ENCODE data around the gene GTF3C2. TPM values are rescaled to one million over a fixed set of nuclear protein-coding genes. Genes with fewer than 3 reads are reported as not detected.

Gene GTF3C2, protein sequence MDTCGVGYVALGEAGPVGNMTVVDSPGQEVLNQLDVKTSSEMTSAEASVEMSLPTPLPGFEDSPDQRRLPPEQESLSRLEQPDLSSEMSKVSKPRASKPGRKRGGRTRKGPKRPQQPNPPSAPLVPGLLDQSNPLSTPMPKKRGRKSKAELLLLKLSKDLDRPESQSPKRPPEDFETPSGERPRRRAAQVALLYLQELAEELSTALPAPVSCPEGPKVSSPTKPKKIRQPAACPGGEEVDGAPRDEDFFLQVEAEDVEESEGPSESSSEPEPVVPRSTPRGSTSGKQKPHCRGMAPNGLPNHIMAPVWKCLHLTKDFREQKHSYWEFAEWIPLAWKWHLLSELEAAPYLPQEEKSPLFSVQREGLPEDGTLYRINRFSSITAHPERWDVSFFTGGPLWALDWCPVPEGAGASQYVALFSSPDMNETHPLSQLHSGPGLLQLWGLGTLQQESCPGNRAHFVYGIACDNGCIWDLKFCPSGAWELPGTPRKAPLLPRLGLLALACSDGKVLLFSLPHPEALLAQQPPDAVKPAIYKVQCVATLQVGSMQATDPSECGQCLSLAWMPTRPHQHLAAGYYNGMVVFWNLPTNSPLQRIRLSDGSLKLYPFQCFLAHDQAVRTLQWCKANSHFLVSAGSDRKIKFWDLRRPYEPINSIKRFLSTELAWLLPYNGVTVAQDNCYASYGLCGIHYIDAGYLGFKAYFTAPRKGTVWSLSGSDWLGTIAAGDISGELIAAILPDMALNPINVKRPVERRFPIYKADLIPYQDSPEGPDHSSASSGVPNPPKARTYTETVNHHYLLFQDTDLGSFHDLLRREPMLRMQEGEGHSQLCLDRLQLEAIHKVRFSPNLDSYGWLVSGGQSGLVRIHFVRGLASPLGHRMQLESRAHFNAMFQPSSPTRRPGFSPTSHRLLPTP
- 10 to 100 TPM; 27.5 to 44.3 (median 31.6) TPM for total RNA-seq

GRCh38 chr2:27356382-27357181 lies at the start of gene GTF3C2:
GTF3C2 (minus strand) TSS chr2:27356764; CDS start chr2:27343554, 13,210 bp downstream.
- H3K9me3 ChIP-seq: no peaks in the 10 kb centered on the region
- H3K4me3 ChIP-seq: peak within 1 kb of the TSS; percentile 83 to 94 (median 91)
- WGBS: under 1% methylated on average over 32 of the region's 67 CpGs
- peak within 1 kb of the TSS; percentile 85 to 92 (median 88) for H3K27ac ChIP-seq (replicated peaks in 1 of 4)
- intact Hi-C loops (cut with DNase I): loop anchor here (5.0 kb wide), 1 partner anchor 34 kb away; the partner anchor contains the start of gene MPV17
- TF ChIP-seq EP300 (IDR thresholded peaks at IDR 0.05) (no peak), POLR2AphosphoS5 (IDR thresholded peaks at IDR 0.05) (peak; percentile 75 to 87)
- TF ChIP-seq, protein P1, sequence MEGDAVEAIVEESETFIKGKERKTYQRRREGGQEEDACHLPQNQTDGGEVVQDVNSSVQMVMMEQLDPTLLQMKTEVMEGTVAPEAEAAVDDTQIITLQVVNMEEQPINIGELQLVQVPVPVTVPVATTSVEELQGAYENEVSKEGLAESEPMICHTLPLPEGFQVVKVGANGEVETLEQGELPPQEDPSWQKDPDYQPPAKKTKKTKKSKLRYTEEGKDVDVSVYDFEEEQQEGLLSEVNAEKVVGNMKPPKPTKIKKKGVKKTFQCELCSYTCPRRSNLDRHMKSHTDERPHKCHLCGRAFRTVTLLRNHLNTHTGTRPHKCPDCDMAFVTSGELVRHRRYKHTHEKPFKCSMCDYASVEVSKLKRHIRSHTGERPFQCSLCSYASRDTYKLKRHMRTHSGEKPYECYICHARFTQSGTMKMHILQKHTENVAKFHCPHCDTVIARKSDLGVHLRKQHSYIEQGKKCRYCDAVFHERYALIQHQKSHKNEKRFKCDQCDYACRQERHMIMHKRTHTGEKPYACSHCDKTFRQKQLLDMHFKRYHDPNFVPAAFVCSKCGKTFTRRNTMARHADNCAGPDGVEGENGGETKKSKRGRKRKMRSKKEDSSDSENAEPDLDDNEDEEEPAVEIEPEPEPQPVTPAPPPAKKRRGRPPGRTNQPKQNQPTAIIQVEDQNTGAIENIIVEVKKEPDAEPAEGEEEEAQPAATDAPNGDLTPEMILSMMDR (IDR thresholded peaks at IDR 0.05): peak in 2 of 3 experiments; percentile 9 to 17
- no peaks in the 10 kb centered on the region for H3K36me3 ChIP-seq
- H3K4me1 ChIP-seq: peaks cover 27 to 47% (median 40%) of the 10 kb centered on the region in 4 donors
- H3K27me3 ChIP-seq: no peaks in the 10 kb centered on the region
- DNase-seq (ENCODE audit: extremely low spot score): peak; percentile 99

GRCh38 chr2:27400348-27401135 lies 44.0 kb upstream of the GTF3C2 start:
- WGBS: 100% methylated on average over 2 of the region's 2 CpGs
- no peak overlapping the region for H3K4me3 ChIP-seq
- no peaks in the 10 kb centered on the region for H3K9me3 ChIP-seq
- H3K27ac ChIP-seq (replicated peaks in 1 of 4): no peak overlapping the region
- no peaks in the 10 kb centered on the region for H3K27me3 ChIP-seq
- DNase-seq (ENCODE audit: extremely low spot score): no peak
- peaks cover 0 to 4% (median 2%) of the 10 kb centered on the region in 4 donors for H3K4me1 ChIP-seq
- TF ChIP-seq, protein P1 (IDR thresholded peaks at IDR 0.05): no peak
- intact Hi-C loops (cut with DNase I): no loop called here
- H3K36me3 ChIP-seq: peaks cover 0 to 8% (median 4%) of the 10 kb centered on the region in 4 donors

GRCh38 chr2:27398962-27399361 lies 42.4 kb upstream of the GTF3C2 start:
- no peaks in the 10 kb centered on the region for H3K9me3 ChIP-seq
- intact Hi-C loops (cut with DNase I): no loop called here
- DNase-seq (ENCODE audit: extremely low spot score): no peak
- no peak overlapping the region for H3K27ac ChIP-seq (replicated peaks in 1 of 4)
- TF ChIP-seq EP300 (IDR thresholded peaks at IDR 0.05) (no peak), POLR2A (IDR thresholded peaks at IDR 0.05; ENCODE audit: low read depth) (no peak), POLR2AphosphoS5 (IDR thresholded peaks at IDR 0.05) (no peak)
- TF ChIP-seq, protein P1 (IDR thresholded peaks at IDR 0.05): no peak
- no peaks in the 10 kb centered on the region for H3K27me3 ChIP-seq
- peaks cover 0 to 4% (median 2%) of the 10 kb centered on the region in 4 donors for H3K4me1 ChIP-seq
- H3K36me3 ChIP-seq: peaks cover 0 to 8% (median 0%) of the 10 kb centered on the region in 4 donors
- no peak overlapping the region for H3K4me3 ChIP-seq
- WGBS: 92% methylated on average over 5 of the region's 5 CpGs

DNA sequence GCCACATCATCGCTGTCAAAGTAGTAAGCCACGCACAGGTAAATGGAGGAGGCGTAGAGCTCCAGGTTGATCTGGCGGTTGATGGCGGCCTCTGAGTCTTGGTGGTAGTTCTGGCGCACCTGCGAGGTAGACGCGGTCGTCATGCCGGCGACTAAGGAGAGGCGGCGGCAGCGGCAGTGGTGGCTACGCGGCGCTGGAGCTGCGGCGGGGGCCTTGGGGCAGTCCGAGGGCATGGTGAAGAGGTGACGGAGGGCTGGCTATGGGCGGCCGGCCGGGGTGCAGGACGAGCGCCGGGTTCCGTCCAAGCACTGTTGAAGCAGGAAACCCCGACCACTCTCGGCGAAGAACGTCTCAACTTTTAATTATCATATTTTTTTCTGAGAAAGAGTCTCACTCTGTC lies 36.7 kb upstream of the GTF3C2 start:
- no peak for DNase-seq (ENCODE audit: extremely low spot score)
- Histone ChIP-seq H3K27ac (replicated peaks in 1 of 4) (no peak overlapping the region), H3K36me3 (peaks cover 7 to 14% (median 11%) of the 10 kb centered on the region in 4 donors), H3K4me1 (no peaks in the 10 kb centered on the region), H3K27me3 (no peaks in the 10 kb centered on the region), H3K4me3 (no peak overlapping the region), H3K9me3 (no peaks in the 10 kb centered on the region)
- intact Hi-C loops (cut with DNase I): no loop called here
- TF ChIP-seq, protein P1 (IDR thresholded peaks at IDR 0.05): no peak
- TF ChIP-seq POLR2AphosphoS5 (IDR thresholded peaks at IDR 0.05) (no peak), EP300 (IDR thresholded peaks at IDR 0.05) (no peak), POLR2A (IDR thresholded peaks at IDR 0.05; ENCODE audit: low read depth) (no peak)
- 98% methylated on average over 33 of the region's 33 CpGs for WGBS

All from esophagus muscularis mucosa (tissue), 4 donors.